Peyer's patch (tissue), 4 donors: ENCODE measurements around the gene ZMIZ1.

Source experiments
- POLR2A ChIP-seq, 2 donors: fragments of 450-650 bp; IDR thresholded peaks; one replicate each; pipeline ENCODE4 v1.5.1; 2017; ENCODE audit warnings: antibody characterized with exemption in 2 of 2, mild to moderate bottlenecking in 2 of 2, moderate library complexity in 2 of 2
- TF ChIP-seq, protein P1 (sequence below), 6 experiments: fragments of 450-650 bp in 4 of 6; fragments of 200-600 bp in 2 of 6; sonication (generic) in 1 of 6; IDR thresholded peaks; one replicate each; pipeline ENCODE4 v1.5.1; 2017 to 2019; ENCODE audit warnings: antibody characterized with exemption in 6 of 6, mild to moderate bottlenecking in 3 of 6, moderate library complexity in 1 of 6

GRCh38 chr10:79339266-79339665 is 270.5 kb downstream of the ZMIZ1 start:
- TF ChIP-seq, protein P1, sequence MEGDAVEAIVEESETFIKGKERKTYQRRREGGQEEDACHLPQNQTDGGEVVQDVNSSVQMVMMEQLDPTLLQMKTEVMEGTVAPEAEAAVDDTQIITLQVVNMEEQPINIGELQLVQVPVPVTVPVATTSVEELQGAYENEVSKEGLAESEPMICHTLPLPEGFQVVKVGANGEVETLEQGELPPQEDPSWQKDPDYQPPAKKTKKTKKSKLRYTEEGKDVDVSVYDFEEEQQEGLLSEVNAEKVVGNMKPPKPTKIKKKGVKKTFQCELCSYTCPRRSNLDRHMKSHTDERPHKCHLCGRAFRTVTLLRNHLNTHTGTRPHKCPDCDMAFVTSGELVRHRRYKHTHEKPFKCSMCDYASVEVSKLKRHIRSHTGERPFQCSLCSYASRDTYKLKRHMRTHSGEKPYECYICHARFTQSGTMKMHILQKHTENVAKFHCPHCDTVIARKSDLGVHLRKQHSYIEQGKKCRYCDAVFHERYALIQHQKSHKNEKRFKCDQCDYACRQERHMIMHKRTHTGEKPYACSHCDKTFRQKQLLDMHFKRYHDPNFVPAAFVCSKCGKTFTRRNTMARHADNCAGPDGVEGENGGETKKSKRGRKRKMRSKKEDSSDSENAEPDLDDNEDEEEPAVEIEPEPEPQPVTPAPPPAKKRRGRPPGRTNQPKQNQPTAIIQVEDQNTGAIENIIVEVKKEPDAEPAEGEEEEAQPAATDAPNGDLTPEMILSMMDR (IDR thresholded peaks at IDR 0.05) = no peak
- no peak for TF ChIP-seq POLR2A (IDR thresholded peaks at IDR 0.05)
